Loucy (cell line): ENCODE measurements around the gene CTU2.

Experiments
- EZH2phosphoT487 ChIP-seq: fragments of 200-600 bp; IDR thresholded peaks from 2 replicates; pipeline ENCODE4 v1.6.1; 2018; ENCODE audit warnings: antibody characterized with exemption, mild to moderate bottlenecking, moderate library complexity, borderline replicate concordance
- TF ChIP-seq, protein P1 (sequence below): fragments of 200-600 bp; sonication (generic); conservative IDR thresholded peaks from 2 replicates; pipeline ENCODE4 v1.5.1; 2014; ENCODE audit warnings: mild to moderate bottlenecking, antibody characterized with exemption, low read length

DNA sequence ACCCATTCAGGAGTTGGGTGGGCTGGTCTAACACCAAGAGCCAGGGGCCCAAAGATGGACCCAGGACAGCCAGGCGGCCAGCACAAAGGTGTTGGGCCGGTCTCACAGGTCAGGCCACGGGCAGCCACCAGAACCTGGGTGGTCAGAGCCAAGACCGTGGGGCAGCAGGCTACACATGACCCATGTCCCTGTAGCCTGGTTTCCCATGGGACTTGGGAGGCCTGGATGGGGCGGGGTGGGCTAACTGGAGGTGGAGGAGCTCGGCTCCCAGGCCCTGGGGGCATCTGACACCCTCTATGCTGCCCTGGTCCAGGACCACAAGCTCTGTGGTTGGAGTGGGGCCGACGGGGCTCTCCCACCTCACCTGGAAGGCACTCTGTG lies 17.2 kb downstream of the CTU2 start:
- TF ChIP-seq, protein P1, sequence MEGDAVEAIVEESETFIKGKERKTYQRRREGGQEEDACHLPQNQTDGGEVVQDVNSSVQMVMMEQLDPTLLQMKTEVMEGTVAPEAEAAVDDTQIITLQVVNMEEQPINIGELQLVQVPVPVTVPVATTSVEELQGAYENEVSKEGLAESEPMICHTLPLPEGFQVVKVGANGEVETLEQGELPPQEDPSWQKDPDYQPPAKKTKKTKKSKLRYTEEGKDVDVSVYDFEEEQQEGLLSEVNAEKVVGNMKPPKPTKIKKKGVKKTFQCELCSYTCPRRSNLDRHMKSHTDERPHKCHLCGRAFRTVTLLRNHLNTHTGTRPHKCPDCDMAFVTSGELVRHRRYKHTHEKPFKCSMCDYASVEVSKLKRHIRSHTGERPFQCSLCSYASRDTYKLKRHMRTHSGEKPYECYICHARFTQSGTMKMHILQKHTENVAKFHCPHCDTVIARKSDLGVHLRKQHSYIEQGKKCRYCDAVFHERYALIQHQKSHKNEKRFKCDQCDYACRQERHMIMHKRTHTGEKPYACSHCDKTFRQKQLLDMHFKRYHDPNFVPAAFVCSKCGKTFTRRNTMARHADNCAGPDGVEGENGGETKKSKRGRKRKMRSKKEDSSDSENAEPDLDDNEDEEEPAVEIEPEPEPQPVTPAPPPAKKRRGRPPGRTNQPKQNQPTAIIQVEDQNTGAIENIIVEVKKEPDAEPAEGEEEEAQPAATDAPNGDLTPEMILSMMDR: no peak
- no peak for TF ChIP-seq EZH2phosphoT487
